ENCODE measurements around the gene EVX2. TPM values are rescaled to one million over a fixed set of nuclear protein-coding genes. Genes with fewer than 3 reads are reported as not detected.

EVX2 gene
- polyA plus RNA-seq, 1 donor from 2014 or later, result not detected

- Histone ChIP-seq H3K4me3 (ENCODE audit: low read length) (no peak overlapping the region), H3K27ac (ENCODE audit: low read length) (no peak overlapping the region), H3K4me2 (ENCODE audit: low read length) (no peak overlapping the region)
Measured at GRCh38 chr2:176111846-176112374, 28.1 kb upstream of the EVX2 start.

GRCh38 chr2:176111309-176111663, 27.5 kb upstream of the EVX2 start:
- no peaks in the 10 kb centered on the region for H4K20me1 ChIP-seq (ENCODE audit: insufficient read depth)
- H2AFZ ChIP-seq (ENCODE audit: low read depth, low read length), result no peak overlapping the region
- no peaks in the 10 kb centered on the region for H3K36me3 ChIP-seq (ENCODE audit: insufficient read depth, low read length)
- H3K4me2 ChIP-seq (ENCODE audit: low read length), result no peak overlapping the region
- no peaks in the 10 kb centered on the region for H3F3A ChIP-seq (ENCODE audit: insufficient read depth, low read length, poor library complexity, severe bottlenecking)
- H3K9me3 ChIP-seq (ENCODE audit: low read length), result peaks cover 15% of the 10 kb centered on the region
- H3K27ac ChIP-seq (ENCODE audit: low read length), result no peak overlapping the region
- H3K9ac ChIP-seq (ENCODE audit: low read length), result no peak overlapping the region
- peaks cover 96% of the 10 kb centered on the region for H3K27me3 ChIP-seq (ENCODE audit: insufficient read depth, low read depth, low read length)
- H3K4me3 ChIP-seq (ENCODE audit: low read length), result no peak overlapping the region
- no peaks in the 10 kb centered on the region for H3K79me2 ChIP-seq (replicated peaks; ENCODE audit: insufficient read depth, low read length)
- H3K9me2 ChIP-seq (ENCODE audit: insufficient read depth, low read length), result no peaks in the 10 kb centered on the region
- TF ChIP-seq MXI1 (conservative IDR thresholded peaks at IDR 0.05; ENCODE audit: poor library complexity, severe bottlenecking) (no peak), EZH2 (IDR thresholded peaks at IDR 0.05; ENCODE audit: borderline replicate concordance, insufficient read depth, low read length, poor library complexity, severe bottlenecking) (no peak), EP300 (conservative IDR thresholded peaks at IDR 0.05; ENCODE audit: poor library complexity, severe bottlenecking) (no peak), CTCF (IDR thresholded peaks at IDR 0.05; ENCODE audit: poor library complexity, severe bottlenecking) (peak; percentile 52), REST (IDR thresholded peaks at IDR 0.05; ENCODE audit: borderline replicate concordance) (no peak)

More at GRCh38 chr2:176111846-176112374, 28.1 kb upstream of the EVX2 start:
- H3F3A ChIP-seq (ENCODE audit: insufficient read depth, low read length, poor library complexity, severe bottlenecking), result no peaks in the 10 kb centered on the region
- no peak overlapping the region for H2AFZ ChIP-seq (ENCODE audit: low read depth, low read length)
- peaks cover 21% of the 10 kb centered on the region for H3K9me3 ChIP-seq (ENCODE audit: low read length)
- H4K20me1 ChIP-seq (ENCODE audit: insufficient read depth), result no peaks in the 10 kb centered on the region
- no peaks in the 10 kb centered on the region for H3K36me3 ChIP-seq (ENCODE audit: insufficient read depth, low read length)
- no peaks in the 10 kb centered on the region for H3K79me2 ChIP-seq (replicated peaks; ENCODE audit: insufficient read depth, low read length)
- H3K27me3 ChIP-seq (ENCODE audit: insufficient read depth, low read depth, low read length), result peaks cover 96% of the 10 kb centered on the region
- H3K9ac ChIP-seq (ENCODE audit: low read length), result no peak overlapping the region
- H3K9me2 ChIP-seq (ENCODE audit: insufficient read depth, low read length), result no peaks in the 10 kb centered on the region
- TF ChIP-seq EP300 (conservative IDR thresholded peaks at IDR 0.05; ENCODE audit: poor library complexity, severe bottlenecking) (no peak), EZH2 (IDR thresholded peaks at IDR 0.05; ENCODE audit: borderline replicate concordance, insufficient read depth, low read length, poor library complexity, severe bottlenecking) (no peak), CTCF (IDR thresholded peaks at IDR 0.05; ENCODE audit: poor library complexity, severe bottlenecking) (no peak), REST (IDR thresholded peaks at IDR 0.05; ENCODE audit: borderline replicate concordance) (no peak), MXI1 (conservative IDR thresholded peaks at IDR 0.05; ENCODE audit: poor library complexity, severe bottlenecking) (no peak), TAF1 (IDR thresholded peaks at IDR 0.05; ENCODE audit: low read depth) (no peak), RAD21 (conservative IDR thresholded peaks at IDR 0.05) (no peak), POLR2AphosphoS5 (IDR thresholded peaks at IDR 0.05) (no peak), SMC3 (conservative IDR thresholded peaks at IDR 0.05; ENCODE audit: poor library complexity) (no peak)
